CD14-positive monocyte (primary cell): ENCODE data around the gene NNMT. TPM values are rescaled to one million over a fixed set of nuclear protein-coding genes. Genes with fewer than 3 reads are reported as not detected.

Source experiments
- DNase-seq, 3 donors: peaks; one replicate each; pipeline ENCODE4 v3.0.0-alpha.2; 2011 to 2022
- H2AFZ ChIP-seq: 2 replicates; pipeline ENCODE4 v1.6.0; 2012; ENCODE audit warnings: mild to moderate bottlenecking, low read depth, low read length, inconsistent platforms; ENCODE audit not compliant: insufficient read depth, poor library complexity, severe bottlenecking
- H3K27ac ChIP-seq, 2 donors: 1 replicate in 1 of 2; 2 replicates in 1 of 2; pipeline ENCODE4 v1.5.1; 2012 to 2013; ENCODE audit warnings: low read length in 2 of 2, control low read depth in 1 of 2, inconsistent platforms in 1 of 2, low read depth in 1 of 2, mild to moderate bottlenecking in 1 of 2
- H3K27me3 ChIP-seq, 2 donors: one replicate each; pipeline versions ENCODE4 v1.6.0 to v1.6.1; 2011 to 2013; ENCODE audit warnings: low read length in 2 of 2; ENCODE audit not compliant: control insufficient read depth in 2 of 2, insufficient read depth in 2 of 2
- H3K36me3 ChIP-seq, 2 donors: replicated peaks in 1 of 2; 1 replicate in 1 of 2; 2 replicates in 1 of 2; pipeline versions ENCODE4 v1.5.1 to v1.6.1; 2012 to 2013; ENCODE audit warnings: low read length in 2 of 2, control low read depth in 1 of 2, inconsistent platforms in 1 of 2, mild to moderate bottlenecking in 1 of 2; ENCODE audit not compliant: insufficient read depth in 2 of 2, control insufficient read depth in 1 of 2
- H3K4me1 ChIP-seq, 2 donors: 1 replicate in 1 of 2; 2 replicates in 1 of 2; pipeline versions ENCODE4 v1.5.1 to v1.6.1; 2012 to 2013; ENCODE audit warnings: low read length in 2 of 2, control low read depth in 1 of 2, inconsistent platforms in 1 of 2, mild to moderate bottlenecking in 1 of 2, moderate library complexity in 1 of 2; ENCODE audit not compliant: insufficient read depth in 2 of 2, control insufficient read depth in 1 of 2
- H3K4me2 ChIP-seq: replicated peaks from 2 replicates; pipeline ENCODE3; 2012; ENCODE audit warnings: low read length, moderate library complexity, mild to moderate bottlenecking; ENCODE audit not compliant: poor library complexity, severe bottlenecking; ENCODE audit errors: extremely low read depth
- H3K4me3 ChIP-seq, 3 experiments: fragments of 200-600 bp in 1 of 3; sonication (generic) in 1 of 3; replicated peaks in 1 of 3; 1 replicate in 2 of 3; 2 replicates in 1 of 3; pipeline ENCODE4 v1.5.1; 2011 to 2013; ENCODE audit warnings: low read length in 3 of 3, mild to moderate bottlenecking in 3 of 3, control low read depth in 2 of 3, low read depth in 2 of 3, inconsistent platforms in 1 of 3, moderate library complexity in 1 of 3
- H3K79me2 ChIP-seq: 2 replicates; pipeline ENCODE4 v1.6.0; 2012; ENCODE audit warnings: mild to moderate bottlenecking, control low read depth, inconsistent platforms, low read length, moderate library complexity; ENCODE audit not compliant: insufficient read depth
- H3K9ac ChIP-seq: 2 replicates; pipeline ENCODE4 v1.6.0; 2017; ENCODE audit warnings: low read length, mild to moderate bottlenecking; ENCODE audit not compliant: insufficient read depth, poor library complexity, severe bottlenecking
- H3K9me3 ChIP-seq, 2 donors: replicated peaks in 1 of 2; 1 replicate in 1 of 2; 2 replicates in 1 of 2; pipeline versions ENCODE4 v1.5.1 to v1.6.1; 2012 to 2013; ENCODE audit warnings: low read length in 2 of 2, control low read depth in 1 of 2; ENCODE audit not compliant: control insufficient read depth in 1 of 2, insufficient read depth in 1 of 2
- H4K20me1 ChIP-seq: 2 replicates; pipeline ENCODE4 v1.6.0; 2012; ENCODE audit warnings: mild to moderate bottlenecking, low read length, control low read depth, moderate library complexity; ENCODE audit not compliant: insufficient read depth
- H3K27ac Mint-ChIP-seq, 7 donors: one replicate each; pipeline ENCODE4 v1.8.0; 2020; ENCODE audit warnings: mild to moderate bottlenecking in 7 of 7, mixed read lengths in 7 of 7, moderate library complexity in 6 of 7, inconsistent platforms in 2 of 7
- H3K27me3 Mint-ChIP-seq, 3 donors: one replicate each; pipeline ENCODE4 v1.8.0; 2021 to 2022; ENCODE audit warnings: low read depth in 3 of 3, mild to moderate bottlenecking in 3 of 3, mixed read lengths in 3 of 3, moderate library complexity in 3 of 3, inconsistent platforms in 1 of 3
- H3K36me3 Mint-ChIP-seq, 2 donors: one replicate each; pipeline ENCODE4 v1.8.0; 2020; ENCODE audit warnings: mixed read lengths in 2 of 2, inconsistent platforms in 1 of 2, mild to moderate bottlenecking in 1 of 2
- H3K4me1 Mint-ChIP-seq: one replicate; pipeline ENCODE4 v1.8.0; 2020; ENCODE audit warnings: mild to moderate bottlenecking, mixed read lengths
- H3K4me3 Mint-ChIP-seq, 2 donors: one replicate each; pipeline ENCODE4 v1.8.0; 2020; ENCODE audit warnings: mild to moderate bottlenecking in 2 of 2, mixed read lengths in 2 of 2, moderate library complexity in 1 of 2
- H3K9me3 Mint-ChIP-seq, 7 donors: one replicate each; pipeline ENCODE4 v1.8.0; 2020 to 2022; ENCODE audit warnings: mixed read lengths in 7 of 7, mild to moderate bottlenecking in 6 of 7, moderate library complexity in 6 of 7, inconsistent platforms in 2 of 7
- WGBS: methylation state at CpG from one replicate; pipeline ENCODE4 v1.1.5; 2013; ENCODE audit warnings: missing lambda C conversion rate; ENCODE audit not compliant: insufficient coverage; 5-methylcytosine and 5-hydroxymethylcytosine counted together
- intact Hi-C, 2 donors: fragments of 100-400 bp; cut with micrococcal nuclease; formaldehyde crosslinking; loops; one replicate each; pipeline versions ENCODE4 v1.15.0 to v1.15.1; 2023
- polyA plus RNA-seq, 3 donors: library from polyadenylated mRNA; depleted of rRNA in 1 of 3; unstranded in 2 of 3; stranded (reverse) in 1 of 3; fragments of 300-500 nt in 2 of 3; fragments of >200 nt in 1 of 3; fragmentation: Illumina TruSeq in 2 of 3; gene quantifications; 1 replicate in 2 of 3; 2 replicates in 1 of 3; pipeline ENCODE4 v1.2.3, GENCODE V29; 2012 to 2021
- TF ChIP-seq, protein P1 (sequence below): fragments of 200-600 bp; IDR thresholded peaks from one replicate; pipeline ENCODE4 v1.8.0; 2022; ENCODE audit warnings: antibody characterized with exemption, mild to moderate bottlenecking

NNMT gene
- polyA plus RNA-seq, 3 donors: not detected

DNA sequence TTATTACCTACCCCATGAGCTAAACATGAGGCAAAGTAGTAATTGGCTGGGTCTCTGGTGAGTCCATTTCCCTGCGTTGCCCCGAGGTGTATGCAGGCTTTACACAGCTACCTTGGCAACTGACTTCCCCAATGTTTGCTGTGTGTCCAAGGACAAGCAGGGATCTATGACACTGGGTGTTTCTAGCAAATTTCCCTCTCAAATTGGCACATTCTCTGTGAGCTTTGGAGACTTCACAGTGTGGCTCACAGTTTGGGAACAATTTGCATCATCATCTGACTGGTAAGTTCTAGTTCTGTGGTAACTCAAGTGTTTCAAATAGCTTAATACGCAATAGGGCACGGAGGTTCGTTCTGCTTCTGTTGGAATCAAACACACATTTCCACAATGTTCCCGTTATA is 12.5 kb downstream of the NNMT start:
- Histone ChIP-seq H3K4me2 (no peak overlapping the region), H2AFZ (no peak overlapping the region), H3K27me3 (peaks cover 0 to 3% of the 10 kb centered on the region in 2 donors), H3K36me3 (no peaks in the 10 kb centered on the region), H3K4me3 (no peak overlapping the region), H4K20me1 (no peaks in the 10 kb centered on the region), H3K4me1 (peaks cover 8 to 9% of the 10 kb centered on the region in 2 donors), H3K27ac (no peak overlapping the region), H3K9me3 (no peaks in the 10 kb centered on the region), H3K79me2 (no peaks in the 10 kb centered on the region), H3K9ac (no peak overlapping the region)
- peak overlapping the region in 1 of 7 donors; percentile 62 for H3K27ac Mint-ChIP-seq
- DNase-seq: peak in 1 of 3 donors; percentile 21
- intact Hi-C loops: no loop called here
- peaks cover 27% of the 10 kb centered on the region for H3K4me1 Mint-ChIP-seq
- no peaks in the 10 kb centered on the region for H3K36me3 Mint-ChIP-seq
- H3K9me3 Mint-ChIP-seq: peaks cover 0 to 2% (median 0%) of the 10 kb centered on the region in 7 donors
- H3K27me3 Mint-ChIP-seq: peaks cover 6 to 12% (median 7%) of the 10 kb centered on the region in 3 donors
- TF ChIP-seq, protein P1, sequence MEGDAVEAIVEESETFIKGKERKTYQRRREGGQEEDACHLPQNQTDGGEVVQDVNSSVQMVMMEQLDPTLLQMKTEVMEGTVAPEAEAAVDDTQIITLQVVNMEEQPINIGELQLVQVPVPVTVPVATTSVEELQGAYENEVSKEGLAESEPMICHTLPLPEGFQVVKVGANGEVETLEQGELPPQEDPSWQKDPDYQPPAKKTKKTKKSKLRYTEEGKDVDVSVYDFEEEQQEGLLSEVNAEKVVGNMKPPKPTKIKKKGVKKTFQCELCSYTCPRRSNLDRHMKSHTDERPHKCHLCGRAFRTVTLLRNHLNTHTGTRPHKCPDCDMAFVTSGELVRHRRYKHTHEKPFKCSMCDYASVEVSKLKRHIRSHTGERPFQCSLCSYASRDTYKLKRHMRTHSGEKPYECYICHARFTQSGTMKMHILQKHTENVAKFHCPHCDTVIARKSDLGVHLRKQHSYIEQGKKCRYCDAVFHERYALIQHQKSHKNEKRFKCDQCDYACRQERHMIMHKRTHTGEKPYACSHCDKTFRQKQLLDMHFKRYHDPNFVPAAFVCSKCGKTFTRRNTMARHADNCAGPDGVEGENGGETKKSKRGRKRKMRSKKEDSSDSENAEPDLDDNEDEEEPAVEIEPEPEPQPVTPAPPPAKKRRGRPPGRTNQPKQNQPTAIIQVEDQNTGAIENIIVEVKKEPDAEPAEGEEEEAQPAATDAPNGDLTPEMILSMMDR: no peak
- peak overlapping the region in 1 of 2 donors; percentile 39 for H3K4me3 Mint-ChIP-seq
- 83% methylated on average over 1 of the region's 6 CpGs for WGBS

DNA sequence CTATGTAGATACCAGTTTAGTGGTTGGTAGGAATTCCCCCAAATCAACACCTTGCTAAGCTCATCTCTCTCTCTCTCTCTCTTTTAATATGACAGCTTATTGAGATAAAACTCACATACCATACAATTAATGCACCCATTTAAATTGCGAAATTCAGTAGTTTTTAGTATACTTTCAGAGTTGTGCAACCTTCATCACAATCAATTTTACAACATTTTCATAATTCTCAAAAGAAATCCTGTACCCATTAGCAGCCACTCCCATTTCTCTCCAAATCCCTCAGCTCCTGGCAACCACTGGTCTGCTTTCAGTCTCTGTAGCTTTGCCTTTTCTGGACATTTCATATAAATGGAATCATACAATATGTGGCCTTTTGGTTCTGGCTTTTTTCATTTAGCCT is 13.3 kb downstream of the NNMT start:
- Histone ChIP-seq H3K79me2 (no peaks in the 10 kb centered on the region), H3K4me2 (no peak overlapping the region), H3K27me3 (peaks cover 0 to 3% of the 10 kb centered on the region in 2 donors), H2AFZ (no peak overlapping the region), H3K9ac (no peak overlapping the region), H3K4me3 (no peak overlapping the region), H4K20me1 (no peaks in the 10 kb centered on the region), H3K9me3 (no peaks in the 10 kb centered on the region), H3K4me1 (peaks cover 8 to 9% of the 10 kb centered on the region in 2 donors), H3K27ac (no peak overlapping the region), H3K36me3 (no peaks in the 10 kb centered on the region)
- Mint-ChIP-seq H3K4me1 (peaks cover 27% of the 10 kb centered on the region), H3K36me3 (no peaks in the 10 kb centered on the region), H3K4me3 (no peak overlapping the region), H3K27me3 (peaks cover 6 to 12% (median 7%) of the 10 kb centered on the region in 3 donors), H3K27ac (no peak overlapping the region), H3K9me3 (peaks cover 0 to 2% (median 0%) of the 10 kb centered on the region in 7 donors)
- 100% methylated on average over 1 of the region's 1 CpG for WGBS
- intact Hi-C loops: no loop called here
- DNase-seq: no peak
- TF ChIP-seq, protein P1: no peak
